GM10266 (cell line): ENCODE measurements around the gene MYRIP.

Experiments used
- DNase-seq: peaks from one replicate; pipeline ENCODE4 v3.0.0; 2012; ENCODE audit errors: extremely low spot score
- TF ChIP-seq, protein P1 (sequence below): IDR thresholded peaks from 2 replicates; pipeline ENCODE4 v1.5.1; 2012; ENCODE audit warnings: mild to moderate bottlenecking, low read depth; ENCODE audit not compliant: control insufficient read depth, insufficient read depth; ENCODE audit errors: missing control alignments

MYRIP gene

GRCh38 chr3:40290396-40290795 lies 481.0 kb downstream of the MYRIP start:
- DNase-seq, result no peak
- TF ChIP-seq, protein P1, sequence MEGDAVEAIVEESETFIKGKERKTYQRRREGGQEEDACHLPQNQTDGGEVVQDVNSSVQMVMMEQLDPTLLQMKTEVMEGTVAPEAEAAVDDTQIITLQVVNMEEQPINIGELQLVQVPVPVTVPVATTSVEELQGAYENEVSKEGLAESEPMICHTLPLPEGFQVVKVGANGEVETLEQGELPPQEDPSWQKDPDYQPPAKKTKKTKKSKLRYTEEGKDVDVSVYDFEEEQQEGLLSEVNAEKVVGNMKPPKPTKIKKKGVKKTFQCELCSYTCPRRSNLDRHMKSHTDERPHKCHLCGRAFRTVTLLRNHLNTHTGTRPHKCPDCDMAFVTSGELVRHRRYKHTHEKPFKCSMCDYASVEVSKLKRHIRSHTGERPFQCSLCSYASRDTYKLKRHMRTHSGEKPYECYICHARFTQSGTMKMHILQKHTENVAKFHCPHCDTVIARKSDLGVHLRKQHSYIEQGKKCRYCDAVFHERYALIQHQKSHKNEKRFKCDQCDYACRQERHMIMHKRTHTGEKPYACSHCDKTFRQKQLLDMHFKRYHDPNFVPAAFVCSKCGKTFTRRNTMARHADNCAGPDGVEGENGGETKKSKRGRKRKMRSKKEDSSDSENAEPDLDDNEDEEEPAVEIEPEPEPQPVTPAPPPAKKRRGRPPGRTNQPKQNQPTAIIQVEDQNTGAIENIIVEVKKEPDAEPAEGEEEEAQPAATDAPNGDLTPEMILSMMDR, result no peak

DNA sequence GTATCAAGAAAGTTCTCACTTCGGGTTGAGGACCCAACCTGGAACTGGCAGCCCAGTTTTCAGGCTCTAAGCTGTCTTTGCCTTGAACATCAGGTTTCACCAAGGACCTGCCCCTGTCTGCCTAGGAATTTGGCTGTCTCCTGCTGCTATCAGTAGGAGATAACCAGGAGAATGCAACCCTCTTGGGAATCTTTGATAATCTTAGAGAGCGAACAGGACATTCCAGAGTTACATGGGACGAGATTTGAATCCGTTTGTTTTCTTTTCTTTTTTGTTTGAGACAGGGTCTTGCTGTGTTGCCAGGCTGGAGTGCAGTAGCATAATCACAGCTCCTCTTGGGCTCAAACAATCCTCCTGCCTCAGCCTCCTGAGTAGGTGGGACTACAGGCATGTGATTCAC lies 482.1 kb downstream of the MYRIP start:
- TF ChIP-seq, protein P1, result no peak
- no peak for DNase-seq

DNA sequence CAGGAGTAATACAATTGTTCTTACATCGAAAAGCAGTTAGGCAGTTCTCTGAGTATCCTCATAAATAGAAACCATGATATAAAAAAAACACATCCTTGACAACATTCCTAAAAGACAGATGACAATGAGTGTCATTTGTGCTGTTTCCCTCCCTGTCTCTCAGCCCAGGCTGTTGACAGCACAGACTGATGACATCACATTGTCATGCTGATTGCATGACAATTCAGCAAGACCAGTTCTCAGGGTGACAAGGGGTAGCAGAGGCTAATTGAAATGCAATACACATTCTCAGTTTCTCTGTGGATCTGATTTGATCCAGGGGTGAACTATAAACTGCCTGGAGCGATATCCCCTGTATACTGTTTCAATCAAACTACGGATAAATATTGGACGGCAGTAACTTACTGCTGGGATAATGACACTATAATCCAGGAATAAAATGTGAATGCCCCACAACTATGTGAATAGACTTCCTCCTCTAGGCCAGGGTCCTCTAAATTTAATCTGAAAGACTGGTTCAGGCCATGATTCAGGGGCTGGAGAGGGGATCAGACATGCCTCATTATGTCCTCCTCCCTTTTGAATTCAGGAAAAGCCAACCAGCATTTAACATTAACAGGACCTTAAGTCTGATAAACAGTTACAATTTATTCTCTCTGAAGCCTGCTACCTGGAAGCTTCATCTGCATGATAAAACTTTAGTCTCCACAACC lies 483.4 kb downstream of the MYRIP start:
- TF ChIP-seq, protein P1, result no peak
- DNase-seq, result no peak

- no peak for DNase-seq
- TF ChIP-seq, protein P1, result no peak
Measured at GRCh38 chr3:40294434-40294833, 485.0 kb downstream of the MYRIP start.

GRCh38 chr3:40298075-40298474 lies 488.7 kb downstream of the MYRIP start:
- TF ChIP-seq, protein P1, result no peak
- no peak for DNase-seq

DNA sequence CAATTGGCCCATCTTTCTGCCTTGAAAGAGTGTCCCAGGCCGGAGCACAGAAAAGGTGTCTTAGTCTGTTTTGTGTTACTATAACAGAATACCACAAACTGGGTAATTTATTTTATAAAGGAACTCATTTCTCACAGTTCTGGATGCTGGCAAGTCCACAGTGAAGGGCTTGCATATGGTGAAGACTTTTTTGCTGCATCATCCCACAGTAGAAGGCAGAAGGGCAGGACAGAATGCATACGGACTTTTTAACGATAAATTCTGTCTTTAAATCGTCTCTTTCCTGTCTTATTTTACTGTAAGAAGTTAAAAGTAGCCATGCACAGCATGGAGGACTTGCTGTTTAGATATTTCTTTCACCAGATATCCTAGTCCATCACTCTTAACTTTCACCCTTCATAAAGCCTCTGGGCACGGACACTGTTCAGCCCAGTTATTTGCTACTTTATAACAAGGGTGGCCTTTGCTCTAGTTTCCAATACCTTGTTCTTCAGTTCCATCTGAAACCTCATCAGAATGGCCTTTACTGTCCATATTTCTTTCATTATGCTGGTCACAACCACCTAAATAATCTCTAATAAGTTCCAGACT lies 489.8 kb downstream of the MYRIP start:
- DNase-seq, result no peak
- TF ChIP-seq, protein P1, result no peak

GRCh38 chr3:40299721-40300335 lies 490.4 kb downstream of the MYRIP start:
- no peak for DNase-seq
- TF ChIP-seq, protein P1, result no peak
